Activated CD8-positive, alpha-beta T cell treated with anti-CD3 and anti-CD28 coated beads for 36 hours (primary cell): ENCODE measurements around the gene RCSD1. TPM values are rescaled to one million over a fixed set of nuclear protein-coding genes. Genes with fewer than 3 reads are reported as not detected.
A peak's percentile ranks its signal among the peaks of the same experiment; 100 is the strongest.

Source experiments
- ATAC-seq: fragments of 200-7000 bp; cut with Tn5 transposase; one replicate; pipeline ENCODE4 v1.10.0; 2021; ENCODE audit warnings: mild to moderate bottlenecking, moderate library complexity
- CTCF ChIA-PET: fragments of 350-600 bp; sonication (Branson Sonifier 250); formaldehyde crosslinking; loops from one replicate; lab custom pipeline; 2021; ENCODE audit warnings: antibody characterized with exemption; lab: Charles Lee
- POLR2A ChIA-PET: fragments of 350-600 bp; sonication (Branson Sonifier 250); formaldehyde crosslinking; loops from one replicate; lab custom pipeline; 2021; ENCODE audit warnings: antibody characterized with exemption; lab: Charles Lee
- DNase-seq: peaks from one replicate; pipeline ENCODE4 v3.0.0-alpha.2; 2020
- H3K27ac Mint-ChIP-seq: one replicate; pipeline ENCODE4 v1.8.0; 2021; ENCODE audit warnings: mild to moderate bottlenecking, mixed read lengths
- H3K27me3 Mint-ChIP-seq: one replicate; pipeline ENCODE4 v1.8.0; 2021; ENCODE audit warnings: mixed read lengths
- H3K36me3 Mint-ChIP-seq: one replicate; pipeline ENCODE4 v1.8.0; 2021; ENCODE audit warnings: low read depth, mixed read lengths
- H3K4me1 Mint-ChIP-seq: one replicate; pipeline ENCODE4 v1.8.0; 2021; ENCODE audit warnings: low read depth, mixed read lengths
- H3K4me3 Mint-ChIP-seq: one replicate; pipeline ENCODE4 v1.8.0; 2021; ENCODE audit warnings: mild to moderate bottlenecking, moderate library complexity, mixed read lengths
- H3K9me3 Mint-ChIP-seq: one replicate; pipeline ENCODE4 v1.8.0; 2021; ENCODE audit warnings: mixed read lengths
- CTCF ChIP-seq: fragments of 200-600 bp; IDR thresholded peaks from one replicate; pipeline ENCODE4 v1.8.0; 2022; ENCODE audit warnings: antibody characterized with exemption, mild to moderate bottlenecking
- intact Hi-C: fragments of 100-400 bp; cut with micrococcal nuclease; formaldehyde crosslinking; loops from one replicate; pipeline ENCODE4 v1.10.0; 2022
- total RNA-seq, 2 experiments: library from RNA; stranded (reverse); gene quantifications; one replicate each; pipeline ENCODE4 v1.2.3, GENCODE V29; 2021

RCSD1 gene
- total RNA-seq, 2 experiments from 2014 or later, result 66.4 to 67.9 TPM

- peaks cover 7% of the 10 kb centered on the region for H3K9me3 Mint-ChIP-seq
- CTCF ChIA-PET, result interaction anchor here (0.7 to 3.2 kb wide), 7 partner anchors 9 to 87 kb away, joined by 4 to 17 read pairs (median 7); no protein-coding TSS in a partner anchor
- TF ChIP-seq CTCF, result no peak
- intact Hi-C loops, result no loop called here
- ATAC-seq, result peak; percentile 79
- peaks cover 27% of the 10 kb centered on the region for H3K36me3 Mint-ChIP-seq
- H3K4me3 Mint-ChIP-seq, result peak overlapping the region; percentile 89
- H3K27me3 Mint-ChIP-seq, result no peaks in the 10 kb centered on the region
- peak; percentile 90 for DNase-seq
- H3K27ac Mint-ChIP-seq, result peak overlapping the region; percentile 95
- H3K4me1 Mint-ChIP-seq, result peaks cover 41% of the 10 kb centered on the region
- POLR2A ChIA-PET, result interaction anchor here (0.7 to 3.7 kb wide), 14 partner anchors 9 to 181 kb away, joined by 3 to 21 read pairs (median 4); no protein-coding TSS in a partner anchor
These were observed 2.0 kb upstream of the RCSD1 start for GRCh38 chr1:167627865-167628641.

GRCh38 chr1:167628741-167629515 lies 1.1 kb upstream of the RCSD1 start:
- ATAC-seq (peak; percentile 0), DNase-seq (peak; percentile 30)
- peak overlapping the region; percentile 95 for H3K27ac Mint-ChIP-seq
- H3K4me1 Mint-ChIP-seq, result peaks cover 46% of the 10 kb centered on the region
- TF ChIP-seq CTCF, result no peak
- no peaks in the 10 kb centered on the region for H3K27me3 Mint-ChIP-seq
- ChIA-PET POLR2A (interaction anchor here (0.8 to 3.7 kb wide), 13 partner anchors 9 to 307 kb away, joined by 3 to 21 read pairs (median 3); no protein-coding TSS in a partner anchor), CTCF (interaction anchor here (0.7 to 5.0 kb wide), 9 partner anchors 9 to 86 kb away, joined by 3 to 35 read pairs (median 7); no protein-coding TSS in a partner anchor)
- H3K36me3 Mint-ChIP-seq, result peaks cover 35% of the 10 kb centered on the region
- H3K9me3 Mint-ChIP-seq, result peaks cover 7% of the 10 kb centered on the region
- H3K4me3 Mint-ChIP-seq, result peak overlapping the region; percentile 89
- intact Hi-C loops, result no loop called here

- ChIA-PET POLR2A (interaction anchor here (0.9 to 8.8 kb wide), 8 partner anchors 11 to 306 kb away, joined by 3 to 40 read pairs (median 4); partner anchors contain the start of genes DCAF6 and MPC2), CTCF (interaction anchor here (0.7 to 5.0 kb wide), 6 partner anchors 14 to 91 kb away, joined by 3 to 35 read pairs (median 3); no protein-coding TSS in a partner anchor)
- H3K4me1 Mint-ChIP-seq, result peaks cover 62% of the 10 kb centered on the region
- ATAC-seq (no peak), DNase-seq (peak; percentile 49)
- H3K36me3 Mint-ChIP-seq, result peaks cover 44% of the 10 kb centered on the region
- H3K27me3 Mint-ChIP-seq, result no peaks in the 10 kb centered on the region
- peaks cover 3% of the 10 kb centered on the region for H3K9me3 Mint-ChIP-seq
- peak overlapping the region; percentile 95 for H3K27ac Mint-ChIP-seq
- TF ChIP-seq CTCF, result no peak
- H3K4me3 Mint-ChIP-seq, result peak overlapping the region; percentile 89
- intact Hi-C loops, result loop anchor here (5.0 kb wide), 1 partner anchor 57 kb away; no protein-coding TSS in a partner anchor
These were observed 745 bp downstream of the RCSD1 start for GRCh38 chr1:167630568-167631385.

- no peak for ATAC-seq
- ChIA-PET POLR2A (interaction anchor here (0.7 to 8.8 kb wide), 10 partner anchors 9 to 305 kb away, joined by 3 to 40 read pairs (median 4); partner anchors contain the start of genes DCAF6 and MPC2), CTCF (interaction anchor here (0.7 to 5.0 kb wide), 11 partner anchors 14 to 364 kb away, joined by 3 to 35 read pairs (median 4); no protein-coding TSS in a partner anchor)
- Mint-ChIP-seq H3K9me3 (no peaks in the 10 kb centered on the region), H3K4me1 (peaks cover 68% of the 10 kb centered on the region), H3K36me3 (peaks cover 47% of the 10 kb centered on the region), H3K27me3 (no peaks in the 10 kb centered on the region), H3K4me3 (peak overlapping the region; percentile 89), H3K27ac (peak overlapping the region; percentile 95)
- DNase-seq, result no peak
- TF ChIP-seq CTCF, result no peak
- intact Hi-C loops, result loop anchor here (5.0 kb wide), 1 partner anchor 56 kb away; no protein-coding TSS in a partner anchor
These were observed 1.4 kb downstream of the RCSD1 start for GRCh38 chr1:167631386-167631935.
